HEK293 (cell line): ENCODE data around the gene RTN1.

Experiments
- CTCF ChIA-PET: fragments of 350-600 bp; formaldehyde crosslinking; extraction: SDS; loops from one replicate; lab custom pipeline; 2021; ENCODE audit warnings: antibody characterized with exemption; lab: Yijun Ruan, JAX
- POLR2A ChIA-PET: fragments of 300-600 bp; formaldehyde crosslinking; extraction: SDS; loops from one replicate; lab custom pipeline; 2020; ENCODE audit warnings: antibody characterized with exemption, inconsistent platforms; lab: Yijun Ruan, JAX
- H3K27ac ChIP-seq: fragments of 200-500 bp; sonication (Bioruptor generic); 2 replicates; pipeline ENCODE4 v1.5.1; 2014; ENCODE audit warnings: low read depth, low read length, control low read depth, inconsistent platforms; ENCODE audit errors: extremely low read depth
- H3K36me3 ChIP-seq, 2 experiments: fragments of 200-500 bp in 1 of 2; sonication (Bioruptor generic) in 1 of 2; 1 replicate in 1 of 2; 2 replicates in 1 of 2; pipeline ENCODE4 v1.5.1; 2014 to 2017; ENCODE audit warnings: inconsistent platforms in 2 of 2, low read length in 2 of 2; ENCODE audit not compliant: control insufficient read depth in 2 of 2, insufficient read depth in 1 of 2
- H3K4me1 ChIP-seq: fragments of 200-500 bp; sonication (Bioruptor generic); 2 replicates; pipeline ENCODE4 v1.5.1; 2014; ENCODE audit warnings: mild to moderate bottlenecking, low read length, inconsistent platforms; ENCODE audit not compliant: control insufficient read depth, insufficient read depth
- H3K4me3 ChIP-seq: 2 replicates; pipeline ENCODE4 v1.5.1; 2011; ENCODE audit warnings: low read depth, mild to moderate bottlenecking, control low read depth, low read length, moderate library complexity
- H3K9me3 ChIP-seq: fragments of 200-500 bp; sonication (Bioruptor generic); 2 replicates; pipeline ENCODE4 v1.5.1; 2014; ENCODE audit warnings: low read depth, low read length, inconsistent platforms; ENCODE audit not compliant: control insufficient read depth, insufficient read depth
- GFI1B ChIP-seq: fragments of 450-650 bp; formaldehyde crosslinking; IDR thresholded peaks from 2 replicates; pipeline ENCODE4 v1.5.1; 2016; ENCODE audit warnings: missing biosample characterization, missing genetic modification characterization
- HIC1 ChIP-seq: fragments of 450-650 bp; formaldehyde crosslinking; IDR thresholded peaks from 2 replicates; pipeline ENCODE4 v1.5.1; 2016; ENCODE audit warnings: missing biosample characterization, missing genetic modification characterization
- PATZ1 ChIP-seq: fragments of 450-650 bp; formaldehyde crosslinking; IDR thresholded peaks from 2 replicates; pipeline ENCODE4 v1.5.1; 2016; ENCODE audit warnings: missing biosample characterization, missing genetic modification characterization
- PRDM6 ChIP-seq: fragments of 450-650 bp; formaldehyde crosslinking; IDR thresholded peaks from 2 replicates; pipeline ENCODE4 v1.5.1; 2017; ENCODE audit warnings: missing biosample characterization, missing genetic modification characterization
- TRIM28 ChIP-seq: IDR thresholded peaks from 2 replicates; pipeline ENCODE4 v1.6.1; 2011; ENCODE audit warnings: low read length, control low read depth, borderline replicate concordance
- ZBTB10 ChIP-seq: fragments of 450-650 bp; formaldehyde crosslinking; IDR thresholded peaks from 2 replicates; pipeline ENCODE4 v1.5.1; 2016; ENCODE audit warnings: missing biosample characterization, missing genetic modification characterization
- ZBTB17 ChIP-seq: fragments of 450-650 bp; formaldehyde crosslinking; IDR thresholded peaks from 2 replicates; pipeline ENCODE4 v1.5.1; 2016; ENCODE audit warnings: missing biosample characterization, missing genetic modification characterization
- ZFP41 ChIP-seq: fragments of 450-650 bp; formaldehyde crosslinking; IDR thresholded peaks from 2 replicates; pipeline ENCODE4 v1.5.1; 2016; ENCODE audit warnings: missing biosample characterization, missing genetic modification characterization, borderline replicate concordance
- ZNF155 ChIP-seq: fragments of 450-650 bp; formaldehyde crosslinking; IDR thresholded peaks from 2 replicates; pipeline ENCODE4 v1.5.1; 2016; ENCODE audit warnings: missing biosample characterization, missing genetic modification characterization
- ZNF175 ChIP-seq: fragments of 450-650 bp; formaldehyde crosslinking; IDR thresholded peaks from 2 replicates; pipeline ENCODE4 v1.5.1; 2016; ENCODE audit warnings: missing biosample characterization, missing genetic modification characterization
- ZNF48 ChIP-seq: fragments of 450-650 bp; formaldehyde crosslinking; IDR thresholded peaks from 2 replicates; pipeline ENCODE4 v1.5.1; 2016; ENCODE audit warnings: missing biosample characterization, missing genetic modification characterization
- ZNF521 ChIP-seq: fragments of 450-650 bp; formaldehyde crosslinking; IDR thresholded peaks from 2 replicates; pipeline ENCODE4 v1.5.1; 2017; ENCODE audit warnings: missing biosample characterization, mild to moderate bottlenecking, missing genetic modification characterization
- ZNF600 ChIP-seq: fragments of 450-650 bp; formaldehyde crosslinking; IDR thresholded peaks from 2 replicates; pipeline ENCODE4 v1.5.1; 2016; ENCODE audit warnings: missing biosample characterization, missing genetic modification characterization
- ZNF777 ChIP-seq: fragments of 450-650 bp; formaldehyde crosslinking; IDR thresholded peaks from 2 replicates; pipeline ENCODE4 v1.5.1; 2017; ENCODE audit warnings: missing biosample characterization, missing genetic modification characterization, borderline replicate concordance
- ZSCAN16 ChIP-seq: fragments of 450-650 bp; formaldehyde crosslinking; IDR thresholded peaks from 2 replicates; pipeline ENCODE4 v1.5.1; 2016; ENCODE audit warnings: missing biosample characterization, missing genetic modification characterization
- ZSCAN18 ChIP-seq: fragments of 450-650 bp; formaldehyde crosslinking; IDR thresholded peaks from 2 replicates; pipeline ENCODE4 v1.5.1; 2016; ENCODE audit warnings: missing biosample characterization, missing genetic modification characterization
- ZSCAN23 ChIP-seq: fragments of 450-650 bp; formaldehyde crosslinking; IDR thresholded peaks from 2 replicates; pipeline ENCODE4 v1.5.1; 2016; ENCODE audit warnings: missing biosample characterization, missing genetic modification characterization
- ZSCAN4 ChIP-seq: fragments of 450-650 bp; formaldehyde crosslinking; IDR thresholded peaks from 2 replicates; pipeline ENCODE4 v1.5.1; 2017; ENCODE audit warnings: missing biosample characterization, missing genetic modification characterization
- ZXDB ChIP-seq: fragments of 450-650 bp; formaldehyde crosslinking; IDR thresholded peaks from 2 replicates; pipeline ENCODE4 v1.5.1; 2016; ENCODE audit warnings: missing biosample characterization, missing genetic modification characterization

RTN1 gene

GRCh38 chr14:59912443-59912842 lies 41.9 kb upstream of the RTN1 start (continued):
- TF ChIP-seq HIC1 (no peak), PATZ1 (tag by site-specific recombination) (no peak), ZSCAN16 (tag by site-specific recombination) (no peak), ZSCAN18 (tag by site-specific recombination) (no peak)

- POLR2A ChIA-PET: no interaction called here
- no peaks in the 10 kb centered on the region for H3K9me3 ChIP-seq
- no peak overlapping the region for H3K4me3 ChIP-seq
- no peak for TF ChIP-seq ZBTB10 (tag by site-specific recombination)
- TF ChIP-seq, all 188 proteins: peak for 0
- H3K4me1 ChIP-seq: no peaks in the 10 kb centered on the region
- CTCF ChIA-PET: interaction anchor here (0.8 to 0.9 kb wide), 2 partner anchors 13 to 272 kb away, joined by 4 read pairs; no protein-coding TSS in a partner anchor
- H3K27ac ChIP-seq: no peak overlapping the region
- H3K36me3 ChIP-seq: no peaks in the 10 kb centered on the region
These were observed 34.6 kb upstream of the RTN1 start for GRCh38 chr14:59905188-59905587.

- TF ChIP-seq ZSCAN23 (no peak), ZNF777 (tag by site-specific recombination) (no peak), ZNF175 (no peak), ZNF521 (tag by site-specific recombination) (no peak)
- Histone ChIP-seq H3K27ac (no peak overlapping the region), H3K9me3 (no peaks in the 10 kb centered on the region), H3K4me3 (no peak overlapping the region), H3K4me1 (no peaks in the 10 kb centered on the region), H3K36me3 (no peaks in the 10 kb centered on the region)
- POLR2A ChIA-PET: no interaction called here
- CTCF ChIA-PET: no interaction called here
These were observed 33.6 kb upstream of the RTN1 start for GRCh38 chr14:59904184-59904583.

- no peaks in the 10 kb centered on the region for H3K4me1 ChIP-seq
- CTCF ChIA-PET: interaction anchor here (0.7 to 2.3 kb wide), 5 partner anchors 17 to 324 kb away, joined by 3 to 10 read pairs (median 4); partner anchors contain the start of gene CCDC175
- H3K27ac ChIP-seq: no peak overlapping the region
- no peaks in the 10 kb centered on the region for H3K36me3 ChIP-seq
- POLR2A ChIA-PET: no interaction called here
- no peak overlapping the region for H3K4me3 ChIP-seq
- no peaks in the 10 kb centered on the region for H3K9me3 ChIP-seq
- no peak for TF ChIP-seq ZNF155 (tag by site-specific recombination)
- no peak for TF ChIP-seq ZXDB (tag by site-specific recombination)
- no peak for TF ChIP-seq GFI1B (tag by site-specific recombination)
- TF ChIP-seq PRDM6 (tag by site-specific recombination): no peak
- no peak for TF ChIP-seq ZFP41 (tag by site-specific recombination)
- no peak for TF ChIP-seq ZNF600 (tag by site-specific recombination)
- TF ChIP-seq ZNF48 (tag by site-specific recombination): no peak
- TF ChIP-seq TRIM28: no peak
- TF ChIP-seq ZSCAN4 (tag by site-specific recombination): no peak
- no peak for TF ChIP-seq ZBTB17 (tag by site-specific recombination)
- TF ChIP-seq ZNF521 (tag by site-specific recombination): no peak
These were observed 30.0 kb upstream of the RTN1 start for GRCh38 chr14:59900556-59900955.
